HG02759 (cell line): ENCODE results near the gene LEKR1.
"Not testable (repeated sequence)": the region's sequence is repeated elsewhere in the genome, so short reads cannot be mapped to it uniquely, and the experiment has no call there.

Experiments used
- ATAC-seq: cut with Tn5 transposase; IDR thresholded peaks from one replicate; pipeline ENCODE4 v1.9.1; 2021; ENCODE audit warnings: mild to moderate bottlenecking, moderate library complexity; ENCODE audit not compliant: unreplicated experiment

LEKR1 gene

GRCh38 chr3:156826144-156826895 is at the start of gene LEKR1:
TSS of gene LEKR1 (plus strand) at chr3:156826353. CDS start at chr3:156829330, 2,977 bp downstream.
- peak; percentile 95 for ATAC-seq

GRCh38 chr3:156776871-156777270 is 49.3 kb upstream of the LEKR1 start:
- no peak for ATAC-seq

GRCh38 chr3:156781310-156782230 is 44.6 kb upstream of the LEKR1 start:
- ATAC-seq, result no peak

- ATAC-seq, result no peak
These were observed 43.8 kb upstream of the LEKR1 start for GRCh38 chr3:156782319-156782718.

GRCh38 chr3:156782921-156783320 is 43.2 kb upstream of the LEKR1 start:
- no peak for ATAC-seq

- no peak for ATAC-seq
These were observed 39.2 kb upstream of the LEKR1 start for GRCh38 chr3:156787001-156787400.

GRCh38 chr3:156787926-156788663 is 38.1 kb upstream of the LEKR1 start:
- ATAC-seq, result peak; percentile 88

- ATAC-seq, result no peak
These were observed 37.3 kb upstream of the LEKR1 start for GRCh38 chr3:156788846-156789245.

- no peak for ATAC-seq
These were observed 36.0 kb upstream of the LEKR1 start for GRCh38 chr3:156790156-156790555.

GRCh38 chr3:156792114-156792513 is 34.0 kb upstream of the LEKR1 start:
- no peak for ATAC-seq

- no peak for ATAC-seq
These were observed 33.6 kb upstream of the LEKR1 start for GRCh38 chr3:156792536-156792935.

GRCh38 chr3:156792945-156793344 is 33.2 kb upstream of the LEKR1 start:
- no peak for ATAC-seq

GRCh38 chr3:156793400-156793799 is 32.8 kb upstream of the LEKR1 start:
- no peak for ATAC-seq

GRCh38 chr3:156793851-156794250 is 32.3 kb upstream of the LEKR1 start:
- no peak for ATAC-seq

GRCh38 chr3:156795890-156796481 is 30.2 kb upstream of the LEKR1 start:
- ATAC-seq, result no peak

GRCh38 chr3:156797368-156797767 is 28.8 kb upstream of the LEKR1 start:
- no peak for ATAC-seq

- ATAC-seq, result not testable (repeated sequence)
These were observed 25.9 kb upstream of the LEKR1 start for GRCh38 chr3:156800287-156800686.

GRCh38 chr3:156801746-156802145 is 24.4 kb upstream of the LEKR1 start:
- ATAC-seq, result no peak

- no peak for ATAC-seq
These were observed 23.1 kb upstream of the LEKR1 start for GRCh38 chr3:156802821-156803606.
